WTC11 (cell line): ENCODE data around the gene IFIT5. TPM values are rescaled to one million over a fixed set of nuclear protein-coding genes. Genes with fewer than 3 reads are reported as not detected.
A peak's percentile ranks its signal among the peaks of the same experiment; 100 is the strongest.

Source experiments
- ATAC-seq: fragments of 200-7000 bp; cut with Tn5 transposase; 2 replicates; pipeline ENCODE4 v1.10.0; 2021; ENCODE audit warnings: mild to moderate bottlenecking, moderate library complexity
- CTCF ChIA-PET: fragments of 300-600 bp; sonication (Branson Sonifier 250); formaldehyde crosslinking; loops from one replicate; lab custom pipeline; 2021; ENCODE audit warnings: antibody characterized with exemption; lab: Charles Lee
- POLR2A ChIA-PET: fragments of 350-600 bp; sonication (Branson Sonifier 250); formaldehyde crosslinking; loops from one replicate; lab custom pipeline; 2021; ENCODE audit warnings: antibody characterized with exemption; lab: Charles Lee
- DNase-seq: peaks from one replicate; pipeline ENCODE4 v3.0.0; 2021; ENCODE audit warnings: low spot score
- H3K27ac Mint-ChIP-seq: 2 replicates; pipeline ENCODE4 v1.8.0; 2021; ENCODE audit warnings: mixed read lengths
- H3K27me3 Mint-ChIP-seq: 2 replicates; pipeline ENCODE4 v1.8.0; 2021; ENCODE audit warnings: low read depth, mild to moderate bottlenecking, moderate library complexity, mixed read lengths
- H3K36me3 Mint-ChIP-seq: 2 replicates; pipeline ENCODE4 v1.8.0; 2021; ENCODE audit warnings: mixed read lengths
- H3K4me1 Mint-ChIP-seq: 2 replicates; pipeline ENCODE4 v1.8.0; 2022; ENCODE audit warnings: mixed read lengths
- H3K4me3 Mint-ChIP-seq: 2 replicates; pipeline ENCODE4 v1.8.0; 2021; ENCODE audit warnings: mild to moderate bottlenecking, moderate library complexity, mixed read lengths
- H3K9me3 Mint-ChIP-seq: 2 replicates; pipeline ENCODE4 v1.8.0; 2021; ENCODE audit warnings: mixed read lengths
- E2F4 ChIP-seq: sonication (generic); formaldehyde crosslinking; IDR thresholded peaks from 2 replicates; pipeline ENCODE4 v1.8.1; 2022; ENCODE audit warnings: low read depth, mild to moderate bottlenecking, moderate library complexity, missing genetic modification reagents, borderline replicate concordance
- GRHL2 ChIP-seq: fragments of 250-450 bp; sonication (Bioruptor Pico); IDR thresholded peaks from 2 replicates; pipeline ENCODE4 v1.8.0; 2022; ENCODE audit warnings: mild to moderate bottlenecking, moderate library complexity; ENCODE audit not compliant: insufficient replicate concordance, severe bottlenecking
- JAZF1 ChIP-seq: fragments of 250-450 bp; sonication (Bioruptor Pico); IDR thresholded peaks from 2 replicates; pipeline ENCODE4 v1.9.0; 2021; ENCODE audit warnings: moderate library complexity, mild to moderate bottlenecking, inconsistent platforms
- MYBL2 ChIP-seq: sonication (generic); formaldehyde crosslinking; IDR thresholded peaks from 2 replicates; pipeline ENCODE4 v1.8.1; 2023; ENCODE audit warnings: mild to moderate bottlenecking, moderate library complexity, missing genetic modification reagents
- NR3C1 ChIP-seq: sonication (generic); formaldehyde crosslinking; conservative IDR thresholded peaks from 2 replicates; pipeline ENCODE4 v1.8.1; 2023; ENCODE audit warnings: low read depth, mild to moderate bottlenecking, missing genetic modification reagents
- RORB ChIP-seq: fragments of 250-450 bp; sonication (Bioruptor Pico); IDR thresholded peaks from 2 replicates; pipeline ENCODE4 v1.9.0; 2021; ENCODE audit warnings: mild to moderate bottlenecking
- USF2 ChIP-seq: sonication (generic); formaldehyde crosslinking; IDR thresholded peaks from 2 replicates; pipeline ENCODE4 v1.8.1; 2023; ENCODE audit warnings: mild to moderate bottlenecking, missing genetic modification reagents, moderate library complexity
- ZNF232 ChIP-seq: sonication (generic); formaldehyde crosslinking; IDR thresholded peaks from 2 replicates; pipeline ENCODE4 v1.8.0; 2022; ENCODE audit warnings: mild to moderate bottlenecking, missing genetic modification reagents
- ZNF281 ChIP-seq: sonication (generic); formaldehyde crosslinking; IDR thresholded peaks from 2 replicates; pipeline ENCODE4 v1.8.0; 2023; ENCODE audit warnings: mild to moderate bottlenecking, missing genetic modification reagents
- ZNF396 ChIP-seq: fragments of 250-450 bp; sonication (Bioruptor Pico); IDR thresholded peaks from 2 replicates; pipeline ENCODE4 v1.8.0; 2021; ENCODE audit warnings: mild to moderate bottlenecking, moderate library complexity, borderline replicate concordance
- total RNA-seq: library from RNA; stranded (reverse); gene quantifications from 3 replicates; pipeline ENCODE4 v1.2.3, GENCODE V29; 2021
- TF ChIP-seq, protein P1 (sequence below): sonication (generic); formaldehyde crosslinking; IDR thresholded peaks from 2 replicates; pipeline ENCODE4 v1.8.0; 2022; ENCODE audit warnings: mild to moderate bottlenecking, missing genetic modification reagents
- TF ChIP-seq, protein P2 (sequence below): sonication (generic); formaldehyde crosslinking; conservative IDR thresholded peaks from 2 replicates; pipeline ENCODE4 v1.8.1; 2023; ENCODE audit warnings: mild to moderate bottlenecking, low read depth, missing genetic modification reagents, moderate library complexity
- TF ChIP-seq, protein P3 (sequence below): sonication (generic); formaldehyde crosslinking; IDR thresholded peaks from 2 replicates; pipeline ENCODE4 v1.8.0; 2022; ENCODE audit warnings: mild to moderate bottlenecking, missing genetic modification reagents

IFIT5 gene
- total RNA-seq, 1 experiment from 2014 or later: 2.0 TPM

- TF ChIP-seq, protein P1, sequence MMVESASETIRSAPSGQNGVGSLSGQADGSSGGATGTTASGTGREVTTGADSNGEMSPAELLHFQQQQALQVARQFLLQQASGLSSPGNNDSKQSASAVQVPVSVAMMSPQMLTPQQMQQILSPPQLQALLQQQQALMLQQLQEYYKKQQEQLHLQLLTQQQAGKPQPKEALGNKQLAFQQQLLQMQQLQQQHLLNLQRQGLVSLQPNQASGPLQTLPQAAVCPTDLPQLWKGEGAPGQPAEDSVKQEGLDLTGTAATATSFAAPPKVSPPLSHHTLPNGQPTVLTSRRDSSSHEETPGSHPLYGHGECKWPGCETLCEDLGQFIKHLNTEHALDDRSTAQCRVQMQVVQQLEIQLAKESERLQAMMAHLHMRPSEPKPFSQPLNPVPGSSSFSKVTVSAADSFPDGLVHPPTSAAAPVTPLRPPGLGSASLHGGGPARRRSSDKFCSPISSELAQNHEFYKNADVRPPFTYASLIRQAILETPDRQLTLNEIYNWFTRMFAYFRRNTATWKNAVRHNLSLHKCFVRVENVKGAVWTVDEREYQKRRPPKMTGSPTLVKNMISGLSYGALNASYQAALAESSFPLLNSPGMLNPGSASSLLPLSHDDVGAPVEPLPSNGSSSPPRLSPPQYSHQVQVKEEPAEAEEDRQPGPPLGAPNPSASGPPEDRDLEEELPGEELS (CRISPR knock-in tag): no peak
Observed at GRCh38 chr10:89428877-89429276, 14.5 kb downstream of the IFIT5 start (continued).

DNA sequence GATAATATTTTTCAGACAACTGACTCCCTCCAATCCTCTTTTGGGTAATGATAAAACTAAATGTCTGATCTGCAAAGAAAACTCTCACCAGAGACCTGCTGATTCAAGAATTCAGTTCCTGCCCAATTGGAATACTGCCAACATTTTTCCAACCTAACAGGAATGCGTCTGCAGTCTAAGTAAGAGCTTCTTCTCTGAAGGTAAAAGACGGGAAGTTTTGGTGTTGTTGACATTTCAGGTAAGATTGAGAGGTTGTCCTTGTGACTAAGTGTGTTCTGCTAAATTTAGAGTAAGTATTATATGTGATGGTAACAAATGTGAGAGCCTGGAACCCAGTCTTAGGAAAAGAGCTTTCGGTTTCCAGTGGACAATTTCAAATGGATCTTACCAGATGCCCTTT, 17.6 kb downstream of the IFIT5 start:
- Mint-ChIP-seq H3K4me3 (no peak overlapping the region), H3K36me3 (peaks cover 4% of the 10 kb centered on the region; the same call in 1 of the 2 replicates), H3K27me3 (no peaks in the 10 kb centered on the region), H3K4me1 (peaks cover 63% of the 10 kb centered on the region), H3K9me3 (no peaks in the 10 kb centered on the region), H3K27ac (peak overlapping the region; percentile 54; the same call in 1 of the 2 replicates)
- TF ChIP-seq USF2 (CRISPR knock-in tag): no peak
- no peak for TF ChIP-seq ZNF396 (CRISPR knock-in tag)
- no peak for TF ChIP-seq E2F4 (CRISPR knock-in tag)
- no peak for TF ChIP-seq ZNF232 (CRISPR knock-in tag)
- no peak for TF ChIP-seq JAZF1
- no peak for TF ChIP-seq ZNF281 (CRISPR knock-in tag)
- POLR2A ChIA-PET: no interaction called here
- DNase-seq: no peak
- ATAC-seq: no peak
- CTCF ChIA-PET: interaction anchor here (1.1 to 1.7 kb wide), 2 partner anchors 102 to 131 kb away, joined by 3 to 5 read pairs; no protein-coding TSS in a partner anchor

- Mint-ChIP-seq H3K9me3 (peaks cover 7% of the 10 kb centered on the region; the same call in 1 of the 2 replicates), H3K4me1 (peaks cover 25% of the 10 kb centered on the region), H3K36me3 (peaks cover 12% of the 10 kb centered on the region; the same call in 1 of the 2 replicates), H3K27ac (no peak overlapping the region), H3K27me3 (no peaks in the 10 kb centered on the region)
- CTCF ChIA-PET: no interaction called here
- POLR2A ChIA-PET: no interaction called here
- no peak for ATAC-seq
- TF ChIP-seq E2F4 (CRISPR knock-in tag) (no peak), ZNF396 (CRISPR knock-in tag) (no peak)
- TF ChIP-seq, all 79 proteins: peak for 0
- DNase-seq: no peak
- no peak overlapping the region for H3K4me3 Mint-ChIP-seq
Observed at GRCh38 chr10:89438525-89438924, 24.2 kb downstream of the IFIT5 start.

DNA sequence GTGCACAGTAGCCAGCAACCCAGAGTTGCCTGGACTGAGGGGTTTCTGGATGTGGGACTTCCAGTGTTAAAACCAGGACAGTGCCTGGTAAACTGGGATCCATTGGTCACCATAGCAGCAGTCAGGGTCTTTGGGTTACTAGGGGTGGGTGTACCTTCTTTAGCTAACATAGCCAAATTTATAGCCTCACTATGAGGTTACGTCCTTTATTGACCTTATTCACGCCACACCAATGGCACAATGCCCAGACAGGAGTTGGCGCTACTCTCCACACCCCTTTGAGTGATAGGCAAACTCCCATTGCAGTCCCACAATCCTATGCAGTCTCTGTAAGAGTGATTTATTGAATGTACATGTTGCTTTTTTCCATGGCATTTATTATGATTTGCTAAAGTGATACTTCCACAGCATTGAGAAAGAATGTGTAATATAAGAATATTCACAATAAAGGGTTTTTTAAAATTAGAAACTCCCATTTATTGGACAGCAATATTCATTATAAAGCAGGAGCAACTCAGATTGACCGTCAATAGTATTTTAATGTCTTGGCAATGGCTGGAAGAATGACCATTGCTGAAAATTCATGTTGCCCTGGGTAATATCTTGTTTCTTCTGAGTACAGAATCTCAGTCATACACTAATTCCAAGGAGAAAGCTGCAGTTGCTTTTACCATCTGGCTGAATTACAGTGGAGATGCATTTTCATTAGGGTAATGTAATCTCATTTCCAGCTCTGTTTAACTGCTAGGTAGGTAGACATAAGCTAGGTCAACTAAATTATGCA, 26.1 kb downstream of the IFIT5 start:
- H3K9me3 Mint-ChIP-seq: peaks cover 21% of the 10 kb centered on the region
- CTCF ChIA-PET: no interaction called here
- H3K27me3 Mint-ChIP-seq: no peaks in the 10 kb centered on the region
- H3K4me3 Mint-ChIP-seq: no peak overlapping the region
- no peak for ATAC-seq
- peaks cover 11% of the 10 kb centered on the region for H3K4me1 Mint-ChIP-seq
- H3K27ac Mint-ChIP-seq: no peak overlapping the region
- peaks cover 25% of the 10 kb centered on the region for H3K36me3 Mint-ChIP-seq
- POLR2A ChIA-PET: no interaction called here
- DNase-seq: no peak
- TF ChIP-seq, protein P2, sequence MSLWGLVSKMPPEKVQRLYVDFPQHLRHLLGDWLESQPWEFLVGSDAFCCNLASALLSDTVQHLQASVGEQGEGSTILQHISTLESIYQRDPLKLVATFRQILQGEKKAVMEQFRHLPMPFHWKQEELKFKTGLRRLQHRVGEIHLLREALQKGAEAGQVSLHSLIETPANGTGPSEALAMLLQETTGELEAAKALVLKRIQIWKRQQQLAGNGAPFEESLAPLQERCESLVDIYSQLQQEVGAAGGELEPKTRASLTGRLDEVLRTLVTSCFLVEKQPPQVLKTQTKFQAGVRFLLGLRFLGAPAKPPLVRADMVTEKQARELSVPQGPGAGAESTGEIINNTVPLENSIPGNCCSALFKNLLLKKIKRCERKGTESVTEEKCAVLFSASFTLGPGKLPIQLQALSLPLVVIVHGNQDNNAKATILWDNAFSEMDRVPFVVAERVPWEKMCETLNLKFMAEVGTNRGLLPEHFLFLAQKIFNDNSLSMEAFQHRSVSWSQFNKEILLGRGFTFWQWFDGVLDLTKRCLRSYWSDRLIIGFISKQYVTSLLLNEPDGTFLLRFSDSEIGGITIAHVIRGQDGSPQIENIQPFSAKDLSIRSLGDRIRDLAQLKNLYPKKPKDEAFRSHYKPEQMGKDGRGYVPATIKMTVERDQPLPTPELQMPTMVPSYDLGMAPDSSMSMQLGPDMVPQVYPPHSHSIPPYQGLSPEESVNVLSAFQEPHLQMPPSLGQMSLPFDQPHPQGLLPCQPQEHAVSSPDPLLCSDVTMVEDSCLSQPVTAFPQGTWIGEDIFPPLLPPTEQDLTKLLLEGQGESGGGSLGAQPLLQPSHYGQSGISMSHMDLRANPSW (CRISPR knock-in tag): no peak
- TF ChIP-seq RORB (no peak), NR3C1 (no peak), MYBL2 (no peak), E2F4 (CRISPR knock-in tag) (no peak), GRHL2 (no peak)
- TF ChIP-seq, protein P3, sequence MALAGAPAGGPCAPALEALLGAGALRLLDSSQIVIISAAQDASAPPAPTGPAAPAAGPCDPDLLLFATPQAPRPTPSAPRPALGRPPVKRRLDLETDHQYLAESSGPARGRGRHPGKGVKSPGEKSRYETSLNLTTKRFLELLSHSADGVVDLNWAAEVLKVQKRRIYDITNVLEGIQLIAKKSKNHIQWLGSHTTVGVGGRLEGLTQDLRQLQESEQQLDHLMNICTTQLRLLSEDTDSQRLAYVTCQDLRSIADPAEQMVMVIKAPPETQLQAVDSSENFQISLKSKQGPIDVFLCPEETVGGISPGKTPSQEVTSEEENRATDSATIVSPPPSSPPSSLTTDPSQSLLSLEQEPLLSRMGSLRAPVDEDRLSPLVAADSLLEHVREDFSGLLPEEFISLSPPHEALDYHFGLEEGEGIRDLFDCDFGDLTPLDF (CRISPR knock-in tag): no peak
